Calu3 (cell line): ENCODE data around the gene KIDINS220. TPM values are rescaled to one million over a fixed set of nuclear protein-coding genes. Genes with fewer than 3 reads are reported as not detected.

Experiments used
- BruUV-seq: library from RNA; stranded (reverse); fragments of 400-500 nt; replicated peaks from 2 replicates; lab custom pipeline; 2021; lab: Mats Ljungman, UMichigan
- CTCF ChIA-PET: fragments of 300-600 bp; sonication (Branson Sonifier 250); formaldehyde crosslinking; loops from one replicate; lab custom pipeline; 2022; ENCODE audit warnings: antibody characterized with exemption; lab: Charles Lee
- DNase-seq: peaks from one replicate; pipeline ENCODE4 v3.0.0; 2022
- H3K27ac Mint-ChIP-seq: one replicate; pipeline ENCODE4 v1.8.0; 2022; ENCODE audit warnings: mixed read lengths; ENCODE audit not compliant: unreplicated experiment
- H3K27me3 Mint-ChIP-seq: one replicate; pipeline ENCODE4 v1.8.0; 2022; ENCODE audit warnings: mixed read lengths; ENCODE audit not compliant: unreplicated experiment
- H3K36me3 Mint-ChIP-seq: one replicate; pipeline ENCODE4 v1.8.0; 2022; ENCODE audit warnings: mild to moderate bottlenecking, moderate library complexity, mixed read lengths; ENCODE audit not compliant: insufficient read depth, unreplicated experiment
- H3K4me1 Mint-ChIP-seq: one replicate; pipeline ENCODE4 v1.8.0; 2022; ENCODE audit warnings: mild to moderate bottlenecking, low read depth, mixed read lengths; ENCODE audit not compliant: unreplicated experiment
- H3K4me3 Mint-ChIP-seq: one replicate; pipeline ENCODE4 v1.8.0; 2022; ENCODE audit warnings: mild to moderate bottlenecking, low read depth, moderate library complexity, mixed read lengths; ENCODE audit not compliant: unreplicated experiment
- H3K9me3 Mint-ChIP-seq: one replicate; pipeline ENCODE4 v1.8.0; 2022; ENCODE audit warnings: low read depth, mixed read lengths; ENCODE audit not compliant: unreplicated experiment
- intact Hi-C: fragments of 100-400 bp; cut with micrococcal nuclease; formaldehyde crosslinking; loops from one replicate; pipeline ENCODE4 v1.10.0; 2022; ENCODE audit not compliant: unreplicated experiment
- total RNA-seq: library from RNA; stranded (reverse); gene quantifications from 2 replicates; pipeline ENCODE4 v1.2.3, GENCODE V29; 2022
- TF ChIP-seq, protein P1 (sequence below): fragments of 200-600 bp; IDR thresholded peaks from one replicate; pipeline ENCODE4 v1.8.0; 2022; ENCODE audit warnings: antibody characterized with exemption; ENCODE audit not compliant: unreplicated experiment

Gene KIDINS220
- total RNA-seq, 1 experiment from 2014 or later: 33.6 TPM

DNA sequence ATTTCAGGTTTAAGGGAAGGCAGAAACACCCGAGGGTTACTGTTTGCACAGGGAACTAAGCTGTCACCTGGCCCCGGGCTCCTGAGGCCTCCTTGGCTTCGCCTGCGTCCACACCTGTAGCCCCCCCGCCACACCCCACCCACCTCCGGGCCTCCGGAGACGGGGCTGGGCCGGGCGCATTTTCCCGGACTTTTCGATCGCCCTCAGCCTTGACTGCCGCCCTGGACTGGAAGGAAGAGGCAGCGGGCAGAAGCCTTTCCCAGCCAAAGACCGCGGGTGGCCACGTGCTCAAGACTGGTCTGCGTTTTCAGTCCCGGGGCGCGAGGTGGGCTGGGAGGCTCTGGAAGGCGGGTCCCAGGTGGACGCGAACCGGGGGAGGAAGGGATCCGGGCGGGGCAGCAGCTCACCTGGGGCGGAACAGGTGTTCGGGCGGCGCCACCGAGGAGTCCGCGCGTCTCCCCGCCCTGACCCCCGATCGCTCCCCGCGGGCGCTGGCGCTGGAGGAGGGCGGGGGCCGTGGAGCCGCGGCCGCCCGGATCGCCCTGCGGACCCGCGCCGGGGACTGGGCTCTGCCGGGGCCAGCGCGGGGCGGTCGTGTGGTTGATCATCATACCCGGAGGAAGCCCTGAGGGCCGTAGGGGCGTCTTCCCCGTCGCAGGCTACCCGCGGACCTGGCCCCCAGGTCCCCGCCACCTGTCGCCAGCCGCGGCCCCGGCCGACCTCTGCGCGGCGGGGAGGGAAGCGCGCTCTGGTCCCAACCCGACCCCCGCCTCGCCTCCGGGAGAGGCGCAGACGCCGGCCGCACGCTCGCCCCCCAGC is 152.3 kb downstream of the KIDINS220 start:
- intact Hi-C loops: loop anchor here (2.0 to 10.0 kb wide), 6 partner anchors 143 to 1570 kb away; no protein-coding TSS in a partner anchor
- Mint-ChIP-seq H3K9me3 (no peaks in the 10 kb centered on the region), H3K4me3 (peak overlapping the region; percentile 98), H3K27me3 (no peaks in the 10 kb centered on the region), H3K27ac (peak overlapping the region; percentile 92), H3K4me1 (peaks cover 14% of the 10 kb centered on the region), H3K36me3 (peaks cover 50% of the 10 kb centered on the region)
- peak; percentile 73 for DNase-seq
- BruUV-seq: no TSS peak
- CTCF ChIA-PET: interaction anchor here (1.6 kb wide), 1 partner anchor 160 kb away, joined by 8 read pairs; no protein-coding TSS in a partner anchor
- TF ChIP-seq, protein P1, sequence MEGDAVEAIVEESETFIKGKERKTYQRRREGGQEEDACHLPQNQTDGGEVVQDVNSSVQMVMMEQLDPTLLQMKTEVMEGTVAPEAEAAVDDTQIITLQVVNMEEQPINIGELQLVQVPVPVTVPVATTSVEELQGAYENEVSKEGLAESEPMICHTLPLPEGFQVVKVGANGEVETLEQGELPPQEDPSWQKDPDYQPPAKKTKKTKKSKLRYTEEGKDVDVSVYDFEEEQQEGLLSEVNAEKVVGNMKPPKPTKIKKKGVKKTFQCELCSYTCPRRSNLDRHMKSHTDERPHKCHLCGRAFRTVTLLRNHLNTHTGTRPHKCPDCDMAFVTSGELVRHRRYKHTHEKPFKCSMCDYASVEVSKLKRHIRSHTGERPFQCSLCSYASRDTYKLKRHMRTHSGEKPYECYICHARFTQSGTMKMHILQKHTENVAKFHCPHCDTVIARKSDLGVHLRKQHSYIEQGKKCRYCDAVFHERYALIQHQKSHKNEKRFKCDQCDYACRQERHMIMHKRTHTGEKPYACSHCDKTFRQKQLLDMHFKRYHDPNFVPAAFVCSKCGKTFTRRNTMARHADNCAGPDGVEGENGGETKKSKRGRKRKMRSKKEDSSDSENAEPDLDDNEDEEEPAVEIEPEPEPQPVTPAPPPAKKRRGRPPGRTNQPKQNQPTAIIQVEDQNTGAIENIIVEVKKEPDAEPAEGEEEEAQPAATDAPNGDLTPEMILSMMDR: no peak

DNA sequence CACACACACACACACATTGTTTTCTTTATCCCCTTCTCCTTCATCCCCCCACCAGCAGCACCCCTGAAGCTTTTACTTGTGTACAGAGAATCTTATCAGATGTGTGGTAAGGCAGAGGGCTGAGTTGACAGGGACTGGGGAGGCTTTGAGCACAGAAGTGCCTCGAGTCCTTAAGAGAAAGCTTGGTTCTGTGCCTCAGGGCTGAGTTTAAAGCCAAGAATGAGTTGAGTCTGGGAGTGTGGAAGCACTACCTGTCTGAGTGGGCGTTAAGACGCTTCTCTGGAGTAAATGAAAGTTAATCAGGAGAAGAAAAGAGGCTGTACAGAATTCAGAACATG is 152.9 kb downstream of the KIDINS220 start:
- peaks cover 20% of the 10 kb centered on the region for H3K4me1 Mint-ChIP-seq
- peak overlapping the region; percentile 92 for H3K27ac Mint-ChIP-seq
- CTCF ChIA-PET: interaction anchor here (0.6 to 1.6 kb wide), 3 partner anchors 135 to 1836 kb away, joined by 3 to 8 read pairs (median 4); no protein-coding TSS in a partner anchor
- BruUV-seq: no TSS peak
- no peaks in the 10 kb centered on the region for H3K27me3 Mint-ChIP-seq
- H3K36me3 Mint-ChIP-seq: peaks cover 56% of the 10 kb centered on the region
- no peak for DNase-seq
- TF ChIP-seq, protein P1: no peak
- intact Hi-C loops: loop anchor here (2.0 to 10.0 kb wide), 4 partner anchors 142 to 1570 kb away; no protein-coding TSS in a partner anchor
- peak overlapping the region; percentile 98 for H3K4me3 Mint-ChIP-seq
- H3K9me3 Mint-ChIP-seq: no peaks in the 10 kb centered on the region

DNA sequence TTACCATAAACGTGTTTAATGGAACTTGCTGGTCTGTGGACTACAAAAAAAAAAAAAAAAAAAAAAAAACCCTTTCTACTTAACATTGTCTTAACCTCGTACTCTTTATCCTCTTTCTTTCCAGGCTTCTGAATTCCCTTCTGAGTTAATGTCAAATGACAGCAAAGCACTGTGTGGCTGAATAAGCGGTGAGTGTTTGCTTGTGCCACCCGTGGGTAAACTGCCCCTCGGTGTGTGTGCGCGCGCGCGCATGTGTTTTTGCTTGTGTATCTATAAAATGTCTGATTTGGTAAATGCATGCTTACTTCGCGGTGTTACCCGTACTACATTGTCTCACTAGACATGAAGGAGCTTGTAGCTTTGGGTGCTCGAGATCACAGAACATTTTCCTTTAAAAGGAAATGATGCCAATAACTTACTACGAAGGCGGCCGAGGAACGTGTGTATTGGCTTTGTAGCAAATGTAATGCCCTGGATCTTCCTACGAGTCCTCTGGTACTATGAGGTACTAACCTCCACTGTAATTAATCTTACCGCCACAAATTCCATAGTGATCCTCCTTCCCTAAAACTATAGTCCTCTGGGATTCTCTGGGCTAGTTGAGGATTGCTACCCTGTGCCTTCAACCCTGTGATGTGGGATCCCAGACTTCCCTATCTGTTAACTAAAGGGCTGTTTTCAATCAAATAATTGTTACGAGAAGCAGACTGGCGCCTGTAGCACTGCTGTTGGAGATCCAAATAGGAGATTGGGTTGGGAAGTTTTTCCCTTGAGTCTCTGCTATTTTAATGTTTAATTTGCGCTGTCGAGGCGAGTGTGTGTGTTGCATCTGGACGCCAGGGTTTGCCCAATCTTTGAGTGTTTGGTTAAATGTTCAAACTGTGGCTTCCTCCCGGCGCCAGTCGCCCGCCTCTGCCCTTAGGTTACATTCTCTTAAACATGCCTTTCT is 154.4 kb downstream of the KIDINS220 start:
- intact Hi-C loops: loop anchor here (5.0 to 10.0 kb wide), 3 partner anchors 141 to 1568 kb away; no protein-coding TSS in a partner anchor
- peaks cover 23% of the 10 kb centered on the region for H3K4me1 Mint-ChIP-seq
- CTCF ChIA-PET: no interaction called here
- TF ChIP-seq, protein P1: no peak
- no peaks in the 10 kb centered on the region for H3K27me3 Mint-ChIP-seq
- H3K9me3 Mint-ChIP-seq: no peaks in the 10 kb centered on the region
- peaks cover 71% of the 10 kb centered on the region for H3K36me3 Mint-ChIP-seq
- DNase-seq: peak; percentile 30
- H3K4me3 Mint-ChIP-seq: peak overlapping the region; percentile 98
- TSS peak; percentile 68 for BruUV-seq
- peak overlapping the region; percentile 99 for H3K27ac Mint-ChIP-seq
